ENCODE data around the gene C3orf22. TPM values are rescaled to one million over a fixed set of nuclear protein-coding genes. Genes with fewer than 3 reads are reported as not detected.

C3orf22 gene
- total RNA-seq, 1 donor from 2014 or later, result not detected

DNA sequence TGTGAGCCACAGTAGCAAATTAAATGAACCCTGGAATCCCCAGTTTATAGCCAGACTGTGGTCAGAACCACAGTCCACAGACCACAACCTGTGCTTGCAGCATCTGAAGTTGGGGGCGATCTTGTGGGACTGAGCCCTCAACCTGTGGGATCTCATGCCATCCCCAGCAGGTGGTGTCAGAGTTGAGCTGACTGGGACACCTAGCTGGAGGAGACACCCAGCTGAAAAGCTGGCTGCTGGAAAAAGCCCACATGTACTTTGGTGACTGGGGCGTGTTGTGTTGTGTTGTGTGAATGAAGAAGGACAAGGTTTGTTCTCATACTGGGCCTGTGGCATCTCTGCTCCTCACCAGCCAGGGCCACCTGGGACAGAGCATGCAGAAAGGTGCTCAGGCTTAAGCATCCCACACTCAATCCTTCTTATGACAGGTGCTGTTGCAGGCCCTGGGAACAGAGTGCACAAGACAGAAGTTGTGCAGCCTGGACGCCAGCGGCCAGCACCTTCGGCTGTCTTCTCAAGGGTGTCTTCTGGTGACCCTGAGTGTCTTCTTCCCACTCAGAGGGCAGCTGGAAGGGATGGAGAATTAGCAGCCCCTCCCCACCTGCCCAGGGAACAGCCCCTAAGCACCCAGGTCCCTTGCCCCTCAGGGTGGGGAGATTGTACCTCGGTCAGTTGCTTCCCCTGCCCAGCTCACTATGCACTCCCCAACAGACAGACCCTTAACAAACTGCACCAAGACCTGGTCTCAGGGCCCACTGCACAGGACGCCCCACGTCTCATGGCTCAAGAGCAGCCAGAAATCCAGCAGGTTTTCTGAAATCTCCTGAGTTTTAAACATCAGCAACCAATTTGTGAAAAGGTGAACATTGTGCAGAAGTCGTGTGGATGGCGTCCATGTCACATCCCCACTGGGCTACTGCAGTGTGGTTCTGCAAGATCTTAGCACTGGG lies 39.0 kb downstream of the C3orf22 start:
- intact Hi-C loops (cut with micrococcal nuclease), result no loop called here
- DNase-seq (no peak), ATAC-seq (no peak)

DNA sequence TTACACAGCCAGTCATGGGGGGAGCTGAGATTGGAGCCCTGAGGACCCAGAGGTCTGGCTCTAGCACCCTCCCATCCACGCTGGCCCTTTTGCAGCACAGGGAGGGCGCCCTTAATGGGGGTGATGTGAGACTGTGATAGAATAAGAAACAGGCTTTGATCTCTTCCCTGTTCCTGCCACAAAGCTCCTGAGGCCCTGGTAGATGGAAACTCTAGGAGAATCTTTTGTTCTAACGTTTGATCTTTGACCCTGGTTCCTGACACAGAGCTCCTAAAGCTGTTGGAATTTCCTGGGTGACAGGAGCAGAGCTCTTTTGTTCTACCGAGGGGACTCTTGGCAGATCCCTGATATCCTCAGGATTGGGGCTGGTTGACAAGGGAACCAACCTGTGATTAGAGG lies 40.0 kb downstream of the C3orf22 start:
- no peak for DNase-seq
- ATAC-seq, result no peak
- intact Hi-C loops (cut with micrococcal nuclease), result no loop called here

DNA sequence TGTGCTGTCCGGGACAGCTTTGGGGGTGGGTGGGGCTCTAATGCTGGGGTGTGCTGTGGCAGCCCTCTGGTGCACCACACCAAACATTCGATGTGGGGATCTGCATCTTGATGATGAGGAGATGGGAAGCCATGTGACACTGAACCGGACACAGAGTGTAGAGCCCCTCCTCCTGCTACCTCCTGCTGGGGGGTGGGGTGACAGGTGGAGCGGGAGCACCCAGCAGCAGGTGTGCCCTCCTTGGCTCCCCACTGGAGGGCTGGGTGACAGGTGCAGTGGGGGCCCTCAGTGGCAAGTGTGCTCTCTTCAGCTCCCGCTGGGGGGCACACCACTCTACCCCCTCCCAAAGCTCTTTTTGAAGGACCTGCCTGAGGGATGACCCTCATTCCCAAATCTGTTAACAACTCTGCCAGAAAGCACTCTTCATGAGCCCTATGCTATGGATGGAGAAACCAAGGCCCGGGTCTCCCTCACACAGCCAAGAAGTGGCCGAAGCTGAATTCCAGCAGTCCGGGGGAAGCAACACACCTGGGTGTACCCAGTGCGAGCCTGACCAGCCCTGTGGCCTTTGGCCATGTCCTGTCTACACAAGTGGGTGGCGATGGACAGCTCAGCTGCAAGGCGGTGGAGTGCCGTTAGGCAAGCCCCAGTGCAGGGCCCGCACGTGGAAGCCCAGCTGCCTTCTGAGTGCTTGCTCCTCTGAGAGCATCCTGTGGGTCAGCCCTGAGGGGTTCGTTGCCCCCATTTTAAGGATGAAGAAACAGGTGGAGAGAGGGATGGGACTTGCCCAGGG lies 40.5 kb downstream of the C3orf22 start:
- no peak for DNase-seq
- intact Hi-C loops (cut with micrococcal nuclease), result no loop called here
- ATAC-seq, result no peak

DNA sequence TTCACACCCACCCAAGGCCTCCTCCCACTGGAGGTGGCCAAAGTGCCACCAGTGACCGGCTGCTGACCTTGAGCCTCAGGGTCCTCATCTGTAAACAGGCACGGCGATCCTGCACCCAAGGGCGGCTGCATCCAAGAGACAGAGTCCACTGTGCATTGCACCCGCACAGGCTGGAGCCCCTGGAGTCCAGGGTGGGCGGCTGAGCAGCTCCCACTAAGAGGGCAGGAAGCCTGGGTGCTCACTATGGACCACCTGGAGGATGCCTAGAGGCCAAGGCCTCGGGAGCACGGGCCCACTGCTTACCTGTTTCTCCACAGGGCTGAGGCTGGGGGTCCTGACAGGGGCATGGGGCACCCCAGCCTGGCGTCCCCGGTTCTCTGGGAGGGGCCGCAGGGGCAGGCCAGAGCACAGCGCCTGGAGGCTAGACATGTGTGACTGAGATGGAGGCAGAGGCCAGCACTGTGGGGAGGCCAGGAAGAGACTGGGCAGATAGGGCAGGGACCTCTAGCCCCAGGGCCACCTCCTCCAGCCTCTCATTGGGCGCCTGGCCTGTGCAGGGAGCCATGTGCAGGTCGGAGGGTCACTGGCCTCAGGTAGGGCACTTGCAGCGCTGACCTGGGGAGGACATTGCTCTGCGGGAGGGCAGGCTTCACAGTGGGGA lies 41.3 kb downstream of the C3orf22 start, which contains the start of gene UROC1:
UROC1 (minus strand) TSS at position 483 of the 661 bp plus-strand sequence; CDS start at position 429, 54 bp downstream.
- intact Hi-C loops (cut with micrococcal nuclease), result no loop called here
- DNase-seq (no peak), ATAC-seq (no peak)

DNA sequence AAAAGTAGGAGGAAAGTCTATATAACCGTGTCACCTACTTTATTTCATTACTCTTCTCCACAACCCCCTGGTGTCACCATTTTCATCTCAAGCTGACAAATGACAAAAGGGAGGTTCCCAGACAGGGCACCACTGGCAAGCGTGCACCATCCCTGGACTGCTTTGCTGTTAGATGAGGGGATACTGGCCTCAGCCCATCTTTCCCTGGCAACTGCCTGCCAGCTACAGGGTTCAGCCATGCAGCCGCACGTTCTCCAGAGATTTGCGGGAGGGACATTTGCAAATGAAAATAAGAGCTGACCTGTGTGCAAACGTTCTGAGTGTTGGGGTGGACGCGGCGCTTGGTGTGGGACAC lies 41.8 kb downstream of the C3orf22 start:
- intact Hi-C loops (cut with micrococcal nuclease), result no loop called here
- DNase-seq (no peak), ATAC-seq (no peak)

GRCh38 chr3:126516152-126516935 lies 42.4 kb downstream of the C3orf22 start:
- ATAC-seq, result no peak
- intact Hi-C loops (cut with micrococcal nuclease), result no loop called here
- DNase-seq, result no peak

DNA sequence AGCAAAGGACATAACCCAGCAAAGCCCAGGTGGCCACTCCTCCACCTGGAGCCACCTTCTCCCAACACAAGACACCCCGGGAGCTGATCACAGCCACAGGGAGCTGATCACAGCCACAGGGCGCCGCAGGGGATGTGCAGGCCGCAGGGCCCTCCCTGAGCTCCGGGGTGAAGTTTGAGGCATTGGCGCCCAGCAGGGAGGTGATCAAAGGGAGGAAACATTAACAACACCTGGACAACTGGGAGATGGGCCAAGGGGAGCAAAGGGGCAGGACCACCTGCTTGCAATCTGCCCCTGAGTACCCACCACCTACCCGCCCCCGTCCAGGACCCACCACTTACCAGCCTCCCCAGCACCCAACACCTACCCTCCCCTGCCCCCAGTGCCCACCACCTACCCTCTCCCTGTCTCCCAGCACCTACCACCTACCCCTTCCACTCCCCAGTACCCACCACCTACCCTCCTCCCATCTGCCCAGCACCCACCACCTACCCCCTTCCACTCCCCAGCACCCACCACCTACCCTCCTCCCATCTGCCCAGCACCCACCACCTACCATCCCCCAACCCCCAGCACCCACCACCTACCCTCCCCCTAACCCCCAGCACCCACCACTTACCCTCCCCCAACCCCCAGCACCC lies 43.5 kb downstream of the C3orf22 start:
- no peak for ATAC-seq
- DNase-seq, result no peak
- intact Hi-C loops (cut with micrococcal nuclease), result no loop called here

DNA sequence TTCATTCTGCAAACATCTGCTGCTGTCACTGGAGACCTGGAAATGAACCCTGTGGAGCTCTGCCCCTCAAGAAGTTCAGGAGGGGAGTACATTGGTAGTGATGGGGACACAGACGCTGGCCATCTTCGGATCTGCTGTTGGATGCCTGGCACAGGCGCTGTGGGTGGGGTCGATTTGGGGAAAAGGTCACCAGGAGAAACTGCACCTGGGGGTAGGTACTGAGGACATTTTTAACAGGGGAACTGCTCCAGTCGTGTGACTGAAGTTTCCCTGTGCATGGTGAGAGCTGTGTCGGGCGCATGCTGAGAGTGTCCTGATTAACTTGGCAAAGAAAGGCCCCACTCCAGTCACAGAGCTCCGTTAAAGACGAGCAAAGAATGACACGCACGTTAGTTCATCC lies 44.6 kb downstream of the C3orf22 start:
- DNase-seq (no peak), ATAC-seq (no peak)
- intact Hi-C loops (cut with micrococcal nuclease), result no loop called here

DNA sequence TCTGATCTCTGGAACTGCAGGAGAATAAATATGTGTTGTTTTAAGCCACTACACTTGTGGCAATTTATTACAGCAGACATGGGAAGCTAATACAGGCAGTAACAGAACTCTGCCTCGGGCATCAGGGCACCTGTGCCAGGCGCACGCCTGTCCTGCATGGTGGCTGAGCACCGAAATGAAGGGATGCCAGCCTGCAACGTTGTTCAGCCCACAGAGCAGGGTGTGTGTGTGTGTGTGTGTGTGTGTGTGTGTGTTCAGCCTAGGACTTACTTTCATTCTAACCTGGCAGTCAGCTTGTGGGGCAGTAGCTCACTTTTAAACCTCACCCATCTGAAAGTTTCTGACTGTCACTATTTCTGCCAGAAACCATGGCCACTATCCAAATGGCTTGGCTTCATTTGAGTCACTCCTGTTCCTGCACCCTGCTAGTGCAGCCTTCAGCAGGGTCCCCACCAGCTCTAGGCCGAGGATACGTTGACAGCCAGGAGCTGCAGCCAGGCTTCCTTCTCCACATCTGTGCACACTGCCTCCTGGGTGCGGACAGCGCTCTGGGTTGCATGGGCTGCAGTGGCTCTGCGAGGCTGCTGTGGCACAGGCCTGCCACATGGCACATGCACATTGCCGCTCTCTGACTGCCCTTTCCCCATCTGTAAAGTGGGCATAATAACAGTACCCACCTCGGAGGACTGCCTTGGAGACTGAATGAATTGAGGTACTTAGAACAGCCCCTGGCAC lies 45.6 kb downstream of the C3orf22 start:
- peak; percentile 47 for ATAC-seq
- no peak for DNase-seq
- intact Hi-C loops (cut with micrococcal nuclease), result no loop called here

DNA sequence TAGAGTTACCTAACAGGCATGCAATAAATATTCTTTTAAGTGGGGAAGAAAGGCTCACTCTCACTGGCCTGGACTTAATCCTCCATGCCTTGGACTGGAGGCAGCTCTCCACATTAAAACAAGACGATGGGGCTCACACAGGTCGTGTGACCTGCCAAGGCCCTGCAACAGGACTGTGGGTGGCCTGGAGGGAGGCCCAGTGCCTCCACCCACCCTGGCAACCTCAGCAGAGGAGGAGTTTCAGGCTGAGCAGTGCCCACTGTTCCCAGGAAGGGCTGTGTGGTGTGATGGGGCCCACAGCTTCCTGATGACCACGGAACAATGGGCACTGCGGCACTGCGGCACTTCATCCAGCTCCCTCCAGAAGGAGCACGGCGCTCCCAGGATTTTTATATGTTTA lies 46.7 kb downstream of the C3orf22 start:
- intact Hi-C loops (cut with micrococcal nuclease), result no loop called here
- DNase-seq, result no peak
- peak; percentile 52 for ATAC-seq

DNA sequence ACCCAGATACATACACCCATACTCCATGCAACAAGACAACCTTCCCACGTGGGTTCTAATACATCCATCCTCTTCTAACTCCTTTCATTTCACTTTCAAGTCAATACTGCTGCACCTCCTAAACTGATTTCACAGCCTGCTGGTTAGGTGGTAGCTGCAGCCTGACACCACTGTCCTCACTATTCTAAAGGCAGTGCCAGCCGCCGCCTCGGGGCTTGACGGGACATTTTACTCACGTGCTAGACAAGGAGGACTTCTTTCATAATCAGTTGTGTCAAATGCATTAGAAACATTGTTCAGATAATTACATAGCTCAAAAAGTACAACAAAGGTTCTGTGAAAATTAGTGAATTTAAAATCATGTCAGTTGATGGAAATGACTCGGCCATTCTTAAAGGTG lies 47.4 kb downstream of the C3orf22 start:
- DNase-seq (no peak), ATAC-seq (no peak)
- intact Hi-C loops (cut with micrococcal nuclease), result no loop called here

DNA sequence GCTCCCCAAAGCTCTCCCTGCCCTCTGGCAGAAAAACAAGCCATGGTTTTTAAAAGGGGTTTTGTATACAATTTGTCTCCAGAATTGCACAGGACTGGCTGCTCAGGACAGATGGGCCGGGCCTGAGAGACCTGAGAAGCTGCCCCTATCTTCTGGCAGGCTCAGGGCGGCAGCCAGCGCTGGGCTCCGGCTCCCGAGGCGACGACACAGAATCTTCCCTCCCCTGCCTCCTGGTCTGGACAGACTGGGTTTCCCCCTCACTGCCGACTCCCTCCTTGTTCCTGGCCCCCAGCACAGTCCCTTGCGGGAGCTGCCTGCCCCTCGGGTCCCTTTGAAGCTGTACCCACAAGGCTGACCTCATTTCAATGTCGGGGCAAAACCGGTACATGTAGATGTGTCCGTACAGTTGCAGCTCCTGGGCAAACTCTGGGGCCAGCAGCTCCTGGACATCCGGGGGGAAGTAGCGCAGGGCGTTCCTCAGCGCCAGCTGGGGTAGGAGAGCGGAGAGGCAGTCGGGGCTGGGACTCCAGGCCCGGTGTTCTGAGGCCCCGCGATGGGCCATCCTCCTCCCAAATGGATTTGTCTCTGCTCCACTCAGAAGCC lies 48.3 kb downstream of the C3orf22 start:
- intact Hi-C loops (cut with micrococcal nuclease), result no loop called here
- ATAC-seq, result no peak
- DNase-seq, result no peak

DNA sequence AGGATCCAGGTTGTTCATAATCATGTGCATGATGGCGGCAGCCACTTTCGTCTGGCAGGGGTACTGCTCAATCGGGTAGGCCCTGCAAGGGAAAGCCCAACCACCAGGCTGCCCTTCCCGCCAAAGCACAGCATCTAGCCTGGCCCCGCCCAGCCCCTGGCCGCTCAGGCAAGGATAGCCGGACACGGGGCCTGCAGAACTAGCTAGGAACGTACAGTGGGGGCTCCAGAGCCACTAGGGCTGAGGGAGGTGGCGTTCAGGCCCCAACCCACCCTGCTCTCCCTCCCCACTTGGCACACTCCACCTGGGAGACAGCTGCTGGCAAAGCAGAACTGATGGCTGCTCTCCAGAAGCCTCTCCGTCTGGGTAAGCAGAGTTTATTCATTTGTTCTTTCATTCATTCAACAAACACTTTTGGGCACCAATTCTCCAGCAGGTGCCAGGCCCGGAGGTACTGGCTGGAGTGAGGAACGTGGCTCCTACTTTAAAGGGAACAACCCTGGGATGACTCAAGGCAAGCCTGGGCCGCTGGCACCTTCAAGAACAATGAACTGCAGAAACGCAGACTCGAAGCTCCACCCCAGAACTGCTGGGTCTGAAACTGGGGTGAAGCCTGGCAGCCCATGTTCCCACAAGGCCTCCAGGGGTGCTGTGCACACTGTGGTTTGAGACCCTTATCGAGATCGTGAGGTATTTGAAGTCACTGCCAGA lies 49.0 kb downstream of the C3orf22 start:
- intact Hi-C loops (cut with micrococcal nuclease), result no loop called here
- ATAC-seq, result no peak
- DNase-seq, result no peak

GRCh38 chr3:126508564-126508964 lies 50.2 kb downstream of the C3orf22 start:
- DNase-seq (no peak), ATAC-seq (no peak)
- intact Hi-C loops (cut with micrococcal nuclease), result no loop called here

- no peak for ATAC-seq
- intact Hi-C loops (cut with micrococcal nuclease), result no loop called here
- no peak for DNase-seq
Measured at GRCh38 chr3:126507886-126508285, 50.8 kb downstream of the C3orf22 start.

GRCh38 chr3:126503701-126504100 lies 55.0 kb downstream of the C3orf22 start:
- intact Hi-C loops (cut with micrococcal nuclease), result no loop called here
- DNase-seq (no peak), ATAC-seq (no peak)

DNA sequence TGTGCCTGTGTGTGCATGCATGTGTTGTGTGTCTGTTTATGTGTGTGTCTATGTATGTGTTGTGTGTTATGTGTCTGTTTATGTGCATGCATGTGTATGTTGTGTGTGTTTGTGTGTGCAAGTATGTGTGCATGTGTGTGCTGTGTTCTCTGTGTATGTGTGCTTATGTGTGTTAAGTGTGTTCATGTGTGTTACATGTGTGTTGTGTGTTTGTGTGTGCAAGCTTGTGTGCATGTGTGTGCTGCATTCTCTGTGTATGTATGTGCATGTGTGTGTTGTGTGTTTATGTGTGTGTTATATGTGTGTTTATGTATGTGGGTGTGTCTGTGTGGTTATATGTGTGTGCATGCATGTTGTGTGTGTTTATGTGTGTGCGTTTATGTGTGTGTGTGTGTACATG lies 56.1 kb downstream of the C3orf22 start:
- DNase-seq (no peak), ATAC-seq (no peak)
- intact Hi-C loops (cut with micrococcal nuclease), result no loop called here

Data from left ventricle myocardium superior (tissue), 1 donor.